ENCODE results near the gene EXT2.

Gene EXT2

DNA sequence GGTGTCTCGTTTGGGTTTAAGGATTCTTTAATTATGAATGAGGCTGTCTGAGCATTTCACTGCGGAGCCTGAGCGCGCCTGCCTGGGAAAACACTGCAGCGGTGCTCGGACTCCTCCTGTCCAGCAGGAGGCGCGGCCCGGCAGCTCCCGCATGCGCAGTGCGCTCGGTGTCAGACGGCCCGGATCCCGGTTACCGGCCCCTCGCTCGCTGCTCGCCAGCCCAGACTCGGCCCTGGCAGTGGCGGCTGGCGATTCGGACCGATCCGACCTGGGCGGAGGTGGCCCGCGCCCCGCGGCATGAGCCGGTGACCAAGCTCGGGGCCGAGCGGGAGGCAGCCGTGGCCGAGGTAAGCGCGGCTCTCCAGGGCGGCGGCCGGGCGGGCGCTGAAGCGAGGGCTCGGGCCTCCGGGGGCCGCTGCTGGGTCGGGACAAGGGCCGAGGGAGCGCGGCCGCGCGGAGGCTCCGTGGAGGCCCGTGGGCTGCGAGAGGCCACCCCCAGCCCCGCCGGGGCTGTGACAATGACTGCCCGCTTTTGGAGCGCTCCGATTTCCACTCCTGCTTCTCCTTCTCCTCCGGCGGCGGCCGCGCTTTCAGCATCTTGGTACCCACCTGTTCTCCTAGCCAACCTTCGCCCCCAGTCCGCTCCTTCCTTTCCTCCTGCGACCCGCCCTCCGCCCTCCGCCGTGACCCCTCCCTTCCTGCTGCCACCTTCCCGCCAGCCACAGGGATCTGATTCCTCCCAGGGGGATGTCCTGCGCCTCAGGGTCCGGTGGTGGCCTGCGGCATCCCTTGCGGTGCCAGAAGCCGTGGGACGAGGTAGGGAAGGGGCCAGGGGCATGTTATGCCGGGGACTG is at the start of gene EXT2:
Gene EXT2, plus strand, starts transcription at position 173 of the 854 bp plus-strand sequence. CDS start 12,035 bp downstream, outside the sequence.
- DNase-seq = peak; percentile 18 to 93 (median 79)

DNA sequence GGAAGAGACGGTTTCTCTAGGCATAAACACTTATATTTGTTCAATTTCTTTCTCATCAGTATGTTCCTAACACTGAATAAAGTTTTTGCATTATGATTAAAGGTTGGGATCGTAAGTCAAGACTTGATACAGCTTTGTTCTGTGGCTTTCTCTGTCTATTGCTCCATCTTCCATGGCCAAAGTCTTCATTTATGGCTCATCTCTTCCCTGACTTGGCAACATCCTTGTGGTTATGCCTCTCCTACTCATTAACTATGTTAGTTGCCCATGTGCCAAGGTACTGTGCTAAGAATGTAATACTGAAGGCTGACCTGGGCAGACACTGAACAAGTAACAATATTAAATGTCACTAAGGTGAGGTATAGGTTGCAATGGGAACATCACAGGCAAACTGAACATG is 49.3 kb upstream of the EXT2 start:
- DNase-seq = no peak

DNA sequence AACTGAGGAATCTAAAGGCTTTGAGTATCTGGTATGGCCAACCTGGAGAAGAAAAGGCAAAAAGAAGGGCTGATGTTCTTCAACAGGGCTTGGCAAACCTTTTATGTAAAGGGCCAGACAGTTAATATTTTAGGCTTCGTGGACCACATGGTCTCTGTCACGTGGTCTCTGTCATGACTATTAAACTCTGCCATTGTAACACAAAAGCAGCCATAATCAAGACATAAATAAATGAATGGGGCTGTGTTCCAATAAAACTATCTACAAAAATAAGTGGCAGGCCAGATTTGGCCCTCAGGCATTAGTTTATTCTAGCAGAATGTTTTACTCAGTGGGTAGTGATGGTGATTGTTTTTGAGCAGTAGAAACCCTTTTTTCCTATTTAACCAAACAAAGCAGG is 48.2 kb upstream of the EXT2 start:
- DNase-seq = no peak

DNA sequence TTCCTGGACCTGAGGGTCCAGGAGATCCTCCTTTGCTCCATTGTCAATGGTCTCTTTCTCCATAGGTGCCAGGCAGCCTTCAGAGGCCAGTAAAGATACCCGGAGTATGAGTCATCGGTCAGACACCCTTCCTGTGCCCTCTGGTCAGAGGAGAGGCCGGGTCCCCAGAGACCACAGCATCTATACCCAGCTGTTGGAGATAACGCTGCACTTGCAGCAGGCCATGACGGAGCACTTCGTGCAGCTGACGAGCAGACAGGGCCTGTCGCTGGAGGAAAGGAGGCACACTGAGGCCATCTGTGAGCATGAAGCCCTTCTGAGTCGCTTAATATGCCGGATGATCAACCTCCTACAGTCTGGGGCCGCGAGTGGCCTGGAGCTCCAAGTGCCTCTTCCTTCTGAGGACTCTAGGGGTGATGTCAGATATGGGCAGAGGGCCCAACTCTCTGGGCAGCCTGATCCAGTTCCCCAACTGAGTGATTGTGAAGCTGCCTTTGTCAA is 47.5 kb upstream of the EXT2 start, which contains the start of gene ACCSL:
Gene ACCSL, plus strand, starts transcription at position 51 of the 501 bp plus-strand sequence. Its CDS starts 56 bp downstream, at position 107.
- peak in 17 of 51 donors; percentile 3 to 47 (median 15) for DNase-seq

DNA sequence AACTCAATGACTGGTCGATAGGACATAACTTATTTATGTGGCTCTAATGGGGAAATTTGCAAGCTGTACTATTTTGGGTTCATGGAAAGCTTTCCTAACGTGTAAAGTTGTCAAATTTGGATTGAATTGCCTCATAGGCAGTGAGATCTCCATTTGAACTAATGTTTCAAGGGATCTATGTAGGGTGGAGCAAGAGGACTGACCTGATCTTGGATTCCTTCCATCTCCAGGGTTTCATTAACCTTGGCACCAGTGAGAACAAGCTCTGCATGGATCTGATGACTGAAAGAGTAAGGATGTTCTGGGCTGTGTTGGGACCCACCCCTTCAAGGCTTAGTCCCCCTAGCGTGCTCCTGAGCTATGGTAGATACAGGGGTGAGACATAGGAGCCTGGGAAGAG is 45.6 kb upstream of the EXT2 start:
- DNase-seq = no peak

DNA sequence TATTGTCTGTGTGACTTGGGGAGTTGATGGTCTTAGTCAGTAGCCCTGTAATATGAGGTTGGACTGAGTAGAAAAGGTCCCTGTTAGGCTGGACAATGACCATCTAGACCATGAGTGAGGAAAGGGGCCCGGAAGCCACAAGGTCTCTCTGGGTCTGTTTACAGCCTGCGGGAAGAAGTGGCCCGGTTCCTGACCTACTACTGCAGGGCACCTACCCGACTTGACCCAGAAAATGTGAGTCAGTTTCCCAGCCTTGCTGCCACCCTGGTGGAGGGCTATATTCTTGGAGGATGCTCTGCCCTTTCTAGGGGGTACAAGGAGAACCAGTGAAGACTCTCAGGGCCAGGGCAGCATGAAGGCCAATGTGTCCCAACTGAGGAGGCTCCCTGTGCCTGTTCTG is 44.3 kb upstream of the EXT2 start:
- no peak for DNase-seq

DNA sequence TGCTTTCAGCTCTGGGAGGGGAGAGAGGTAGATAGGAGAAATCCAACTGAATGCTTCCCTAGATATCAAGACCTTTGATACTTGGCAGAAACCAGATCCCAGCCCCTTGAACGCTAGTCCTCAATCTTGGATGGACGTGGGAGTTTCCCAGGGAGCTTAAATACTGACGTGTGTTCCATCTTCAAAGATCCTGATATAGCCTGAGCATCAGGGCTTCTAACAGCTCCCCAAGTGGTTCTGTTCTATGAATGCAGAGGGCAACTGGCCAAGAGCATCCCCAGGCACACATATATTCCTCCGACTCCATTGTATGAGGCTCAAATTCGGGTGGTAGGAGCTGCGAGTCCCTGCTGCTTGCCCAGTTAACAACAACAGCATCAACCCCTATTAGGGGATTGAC is 38.1 kb upstream of the EXT2 start:
- DNase-seq = no peak

DNA sequence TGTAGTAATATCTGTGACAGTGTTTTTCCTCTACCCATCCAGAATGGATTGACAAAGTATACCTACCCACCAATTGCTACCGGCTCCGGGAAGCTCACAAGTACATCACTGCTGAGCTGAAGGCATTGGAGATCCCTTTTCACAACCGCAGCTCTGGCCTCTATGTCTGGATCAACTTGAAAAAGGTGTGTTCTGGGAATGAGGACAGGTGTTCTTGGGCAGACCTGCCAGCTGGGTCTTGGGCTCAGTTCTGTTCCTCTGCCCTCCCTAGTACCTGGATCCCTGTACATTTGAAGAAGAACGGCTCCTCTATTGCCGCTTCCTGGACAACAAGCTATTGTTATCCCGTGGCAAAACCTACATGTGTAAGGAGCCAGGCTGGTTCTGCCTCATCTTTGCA is 37.2 kb upstream of the EXT2 start:
- no peak for DNase-seq

DNA sequence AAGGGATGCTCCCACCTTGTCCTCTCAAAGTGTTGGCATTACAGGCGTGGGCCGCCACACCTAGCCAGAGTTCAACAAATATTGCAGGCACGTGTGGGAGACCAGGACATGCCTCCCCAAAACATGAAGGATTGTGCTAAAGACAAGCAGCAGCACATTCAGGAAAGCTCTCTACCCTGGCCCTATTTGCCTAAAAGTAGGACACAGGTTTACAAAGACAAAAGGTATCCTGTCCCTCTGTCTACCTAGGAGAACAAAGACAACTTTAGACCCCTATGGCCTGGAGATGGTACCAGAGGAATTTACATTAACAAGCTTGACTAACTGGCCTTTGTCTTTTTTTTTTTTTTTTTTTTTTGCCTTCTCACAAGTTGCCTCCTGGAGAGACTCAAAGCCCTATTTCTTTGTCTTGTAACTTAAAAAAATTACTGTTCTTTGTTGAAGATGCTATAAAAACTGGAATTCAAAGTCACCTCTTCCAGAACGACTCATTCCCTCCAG is 30.3 kb upstream of the EXT2 start:
- no peak for DNase-seq

DNA sequence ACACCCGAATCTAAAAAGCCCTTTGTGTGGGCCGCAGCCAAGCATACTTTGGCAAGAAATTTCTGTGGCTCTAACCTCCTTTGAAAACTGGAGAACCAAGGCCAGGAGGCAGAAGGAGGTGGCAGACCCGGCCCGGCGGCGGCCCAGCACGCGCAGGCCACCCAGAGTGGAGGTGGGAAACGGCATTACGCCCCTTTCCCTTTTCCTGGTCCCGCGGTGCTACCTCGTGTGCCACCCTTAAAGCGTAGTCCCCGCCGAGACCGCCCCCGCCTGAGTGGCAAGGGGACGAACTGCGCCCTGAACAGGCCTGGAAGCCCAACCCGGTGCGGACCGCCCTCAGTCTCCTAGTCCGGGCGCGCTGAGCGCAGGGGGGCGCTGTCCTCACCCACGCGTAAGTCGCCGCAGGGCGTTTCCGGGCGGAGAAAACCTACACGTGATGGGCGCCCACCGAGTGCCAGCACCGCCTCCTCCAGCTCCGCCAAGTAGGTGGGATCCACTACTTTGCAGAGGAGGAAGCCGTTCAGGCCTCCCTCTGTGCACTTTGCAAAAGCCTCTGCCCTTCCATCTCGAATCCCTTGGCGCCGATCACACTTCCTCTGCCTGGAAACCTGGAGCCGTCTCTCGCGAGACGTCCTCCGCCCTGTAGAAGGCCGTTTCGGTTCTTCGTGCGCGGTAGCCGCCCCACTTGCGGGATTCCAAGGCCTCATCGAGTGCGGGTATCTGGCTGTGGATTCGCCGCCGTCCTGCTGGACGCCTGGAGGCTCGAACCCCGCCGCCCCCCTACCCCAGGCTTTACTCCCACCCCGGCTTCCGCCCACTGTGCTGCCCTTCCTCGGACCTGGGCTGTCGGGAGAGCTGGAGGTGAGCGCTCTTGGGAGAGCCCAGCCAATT is 29.4 kb upstream of the EXT2 start, which contains the start of gene ACCS:
Gene ACCS, plus strand, starts transcription at position 430 of the 891 bp plus-strand sequence. CDS start 1,358 bp downstream, outside the sequence.
- peak; percentile 32 to 94 (median 85) for DNase-seq

DNA sequence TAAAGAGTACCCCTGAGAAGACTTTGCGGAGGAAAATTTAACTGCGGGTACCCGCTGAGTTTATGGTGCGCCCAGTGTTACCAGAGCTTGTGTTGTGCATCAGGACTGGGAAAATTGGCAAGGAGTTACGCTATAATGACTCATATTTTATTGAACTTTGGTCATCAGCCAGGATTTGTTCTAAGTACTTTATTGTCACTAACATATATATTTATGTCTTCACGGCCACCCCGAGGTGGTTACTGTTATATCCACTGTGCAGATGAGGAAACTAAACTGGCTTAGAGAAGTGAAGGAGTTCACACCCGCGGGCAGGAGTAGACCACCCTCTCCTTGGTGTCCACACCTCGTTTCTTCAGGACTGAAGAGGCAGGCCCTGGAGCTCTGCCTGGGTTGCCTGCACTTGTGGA is 28.7 kb upstream of the EXT2 start:
- peak in 1 of 51 donors; percentile 41 for DNase-seq

DNA sequence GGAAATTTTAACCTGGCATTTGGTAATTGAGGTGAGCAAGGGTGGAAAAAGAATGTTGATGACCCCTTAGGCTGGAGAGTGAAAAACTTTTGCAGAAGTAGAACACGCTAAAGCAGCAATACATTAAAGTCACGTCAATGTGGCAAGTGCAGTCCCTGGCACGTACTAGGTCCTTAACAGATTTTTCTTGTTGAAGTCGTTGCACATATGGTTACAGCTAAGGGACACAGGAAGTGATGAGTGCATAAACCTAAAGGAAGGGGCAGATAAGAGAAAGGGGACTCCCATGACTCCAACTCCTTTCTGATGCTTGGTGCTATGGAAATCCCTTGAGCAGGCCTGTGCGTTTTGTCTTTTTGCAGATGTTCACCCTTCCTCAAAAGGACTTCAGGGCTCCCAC is 28.2 kb upstream of the EXT2 start:
- no peak for DNase-seq

DNA sequence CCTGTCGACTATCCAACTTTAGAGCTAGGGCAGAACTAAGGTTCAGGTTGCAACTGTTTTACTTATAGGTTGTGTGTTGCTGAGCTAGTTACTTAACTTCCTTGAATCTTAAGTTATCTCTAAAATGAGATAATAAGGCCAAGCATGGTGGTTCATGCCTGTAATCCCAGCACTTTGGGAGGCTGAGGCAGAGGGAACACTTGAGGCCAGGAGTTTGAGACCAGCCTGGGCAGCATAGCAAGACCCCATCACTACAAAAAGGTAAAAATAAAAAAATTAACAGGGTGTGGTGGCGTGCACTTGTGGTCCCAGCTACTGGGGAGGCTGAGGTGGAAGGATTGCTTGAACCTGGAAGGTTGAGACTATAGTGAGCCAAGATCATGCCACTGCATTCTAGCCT is 27.3 kb upstream of the EXT2 start:
- DNase-seq = no peak

DNA sequence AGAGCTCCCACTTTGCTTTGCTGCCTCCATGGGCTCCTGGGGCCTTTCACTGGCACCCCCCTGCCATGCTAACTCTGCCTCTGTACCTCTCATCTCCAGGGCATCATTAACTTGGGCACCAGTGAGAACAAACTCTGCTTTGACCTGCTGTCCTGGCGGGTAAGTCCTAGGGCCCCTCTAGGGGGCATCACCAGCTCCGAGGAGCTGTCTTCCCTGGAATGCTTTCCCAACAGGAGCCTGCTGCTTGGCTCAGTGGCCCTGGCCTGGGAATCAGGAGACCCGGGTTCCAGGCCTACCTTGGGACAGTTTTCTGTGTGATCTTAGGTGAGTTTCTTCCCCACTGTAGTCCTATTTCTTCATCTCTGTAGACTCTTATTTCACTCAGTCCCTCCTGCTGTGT is 24.3 kb upstream of the EXT2 start:
- DNase-seq = no peak

DNA sequence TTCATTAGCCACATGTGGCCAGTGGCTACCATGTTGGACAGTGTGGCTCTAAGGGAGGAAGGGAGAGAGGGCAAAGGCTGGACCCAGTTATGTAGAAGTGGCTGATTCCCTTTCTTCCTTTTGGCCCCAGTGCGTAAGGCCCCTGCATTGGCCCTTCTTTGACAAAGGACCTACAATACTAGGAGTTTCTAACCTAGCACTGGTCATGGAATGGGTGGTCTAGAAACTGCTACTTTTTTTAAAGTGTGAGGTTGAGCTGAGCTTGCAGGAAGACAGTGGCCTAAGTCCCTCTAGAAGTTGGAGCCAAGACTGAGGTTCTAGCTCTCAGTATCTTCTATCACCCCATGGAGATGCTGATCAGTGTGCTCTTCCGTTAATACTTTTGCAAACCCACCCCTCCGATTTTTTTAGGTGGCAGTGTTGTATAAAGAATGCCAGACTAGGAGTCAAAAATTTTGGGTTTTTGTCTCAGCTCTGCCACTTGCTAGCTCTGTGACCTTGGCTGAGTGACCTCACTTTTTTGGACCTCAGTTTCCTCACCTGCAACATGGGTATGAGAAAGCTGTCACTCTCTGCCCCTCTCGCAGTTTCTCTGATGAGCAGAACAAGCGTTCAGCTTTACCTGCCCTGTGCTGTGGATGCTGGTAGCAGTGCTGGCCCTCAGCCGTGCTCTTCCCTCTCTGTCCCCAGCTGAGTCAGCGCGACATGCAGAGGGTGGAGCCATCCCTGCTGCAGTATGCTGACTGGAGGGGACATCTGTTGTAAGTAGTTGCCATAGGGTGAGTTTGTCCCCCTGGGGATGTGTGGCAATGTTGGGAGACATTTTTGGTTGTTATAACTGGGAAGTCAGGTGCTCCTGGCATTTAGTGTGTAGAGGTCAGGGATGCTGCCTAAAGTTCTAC is 22.5 kb upstream of the EXT2 start:
- DNase-seq = no peak

DNA sequence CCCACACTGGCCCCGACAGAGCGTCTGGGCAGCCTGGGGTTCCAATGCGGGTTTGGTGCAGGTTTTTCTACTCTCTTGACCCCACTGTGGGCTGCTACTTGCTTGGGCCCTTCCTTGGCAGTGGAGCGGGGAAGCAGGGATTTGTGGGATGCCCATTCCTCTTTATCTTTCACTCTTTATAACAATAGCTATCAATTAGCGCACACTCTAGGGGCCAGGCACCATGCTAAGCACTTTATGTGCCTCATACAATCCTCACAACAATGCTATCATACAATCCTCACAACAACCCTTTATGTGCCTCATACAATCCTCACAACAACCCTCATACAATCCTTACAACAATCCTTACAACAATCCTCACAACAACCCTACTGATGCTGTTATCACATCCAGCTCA is 16.7 kb upstream of the EXT2 start:
- DNase-seq = no peak

DNA sequence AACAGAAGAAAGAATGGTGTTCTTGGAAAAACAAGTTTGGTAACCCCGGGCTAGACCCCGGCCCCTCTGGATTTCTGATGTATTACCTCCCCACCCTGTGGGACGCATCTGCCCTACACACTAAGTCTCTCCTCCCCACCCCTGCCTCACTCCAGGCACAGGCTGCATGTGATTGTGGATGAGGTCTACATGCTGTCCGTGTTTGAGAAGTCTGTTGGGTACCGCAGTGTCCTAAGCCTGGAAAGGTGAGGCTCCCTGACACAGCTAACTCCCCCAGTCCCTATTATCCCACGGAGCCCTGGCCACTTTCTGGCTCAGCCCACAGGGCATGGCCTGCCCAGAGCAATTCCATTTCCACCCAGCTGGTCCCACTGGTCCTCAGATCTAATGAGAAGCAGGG is 16.1 kb upstream of the EXT2 start:
- DNase-seq = no peak

DNA sequence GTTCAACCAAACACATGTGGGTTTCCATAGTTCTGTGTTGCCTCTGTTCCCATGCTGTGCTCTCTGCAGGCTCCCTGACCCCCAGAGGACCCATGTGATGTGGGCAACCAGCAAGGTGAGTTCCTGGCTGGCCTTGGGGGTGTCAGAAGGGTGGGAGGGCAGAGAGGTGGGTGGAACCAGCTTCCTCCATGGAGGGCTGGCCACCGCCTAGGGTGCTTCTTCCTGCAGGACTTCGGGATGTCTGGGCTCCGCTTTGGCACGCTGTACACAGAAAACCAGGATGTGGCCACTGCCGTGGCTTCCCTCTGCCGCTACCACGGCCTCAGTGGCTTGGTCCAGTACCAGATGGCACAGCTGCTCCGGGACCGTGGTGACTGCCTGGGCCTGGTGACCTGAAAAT is 14.5 kb upstream of the EXT2 start:
- no peak for DNase-seq

DNA sequence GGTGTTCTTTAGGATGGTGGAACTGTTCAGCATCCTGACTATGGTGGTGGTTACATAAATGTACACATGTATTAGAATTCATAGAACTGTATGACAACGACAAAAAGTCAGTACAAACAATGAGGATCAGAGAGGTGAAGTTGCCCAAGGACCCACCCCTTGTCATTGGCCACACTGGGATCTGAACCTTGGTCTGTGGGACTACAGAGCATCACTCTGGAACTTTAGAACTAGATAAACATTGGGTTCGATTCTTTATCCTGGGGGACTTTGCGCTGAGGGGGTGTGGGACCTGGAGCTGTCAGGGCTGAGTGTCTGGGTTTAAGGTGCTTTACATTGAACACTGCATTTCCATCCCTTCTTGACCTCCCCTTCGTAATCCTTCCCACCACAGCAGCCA is 12.8 kb upstream of the EXT2 start:
- no peak for DNase-seq

DNA sequence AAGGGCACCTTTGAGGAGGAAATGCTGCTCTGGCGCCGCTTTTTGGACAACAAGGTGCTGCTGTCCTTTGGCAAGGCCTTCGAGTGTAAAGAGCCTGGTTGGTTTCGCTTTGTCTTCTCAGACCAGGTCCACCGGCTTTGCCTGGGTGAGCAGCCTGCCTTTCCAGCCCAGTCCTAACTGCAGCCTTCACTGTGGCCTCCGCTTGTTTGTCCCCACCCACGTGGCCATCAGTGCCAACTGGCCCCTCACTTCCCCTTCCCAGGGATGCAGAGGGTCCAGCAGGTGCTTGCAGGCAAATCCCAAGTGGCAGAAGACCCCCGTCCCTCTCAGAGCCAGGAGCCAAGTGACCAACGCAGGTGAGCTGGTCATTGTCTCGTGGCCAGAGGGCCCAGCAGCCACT is 12.0 kb upstream of the EXT2 start:
- DNase-seq = no peak

DNA sequence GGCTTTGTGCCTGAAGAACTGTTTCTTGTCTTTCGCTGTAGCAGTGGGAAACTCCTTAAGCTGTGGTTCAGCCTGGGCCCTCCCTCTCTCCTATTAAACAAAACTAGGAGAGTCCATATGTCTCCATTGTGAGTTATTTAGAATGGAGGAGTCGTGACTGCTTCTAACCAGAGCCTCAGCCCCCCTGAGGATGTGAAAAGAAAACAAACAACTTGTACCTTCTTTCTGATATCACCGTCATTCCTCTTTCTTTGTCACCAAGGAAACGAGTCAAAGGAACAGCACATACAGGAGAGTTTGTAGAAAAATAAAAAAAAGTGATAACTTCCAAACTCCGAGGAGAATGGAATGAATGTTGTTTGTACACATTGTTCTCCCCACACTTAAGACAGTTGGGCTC is 11.6 kb upstream of the EXT2 start:
- DNase-seq = no peak
